Activated T-cell treated with anti-CD3 and anti-CD28 coated beads for 4 hours (primary cell): ENCODE data around the gene PTGR3.

Experiments used
- DNase-seq: peaks from one replicate; pipeline ENCODE4 v3.0.0-alpha.2; 2020

The PTGR3 gene

GRCh38 chr18:75234901-75235300, 26.0 kb upstream of the PTGR3 start:
- no peak for DNase-seq

- DNase-seq, result no peak
These were observed 22.1 kb upstream of the PTGR3 start for GRCh38 chr18:75231053-75231406.

GRCh38 chr18:75230163-75231052, 21.5 kb upstream of the PTGR3 start:
- DNase-seq, result no peak

GRCh38 chr18:75229437-75229836, 20.5 kb upstream of the PTGR3 start:
- no peak for DNase-seq

DNA sequence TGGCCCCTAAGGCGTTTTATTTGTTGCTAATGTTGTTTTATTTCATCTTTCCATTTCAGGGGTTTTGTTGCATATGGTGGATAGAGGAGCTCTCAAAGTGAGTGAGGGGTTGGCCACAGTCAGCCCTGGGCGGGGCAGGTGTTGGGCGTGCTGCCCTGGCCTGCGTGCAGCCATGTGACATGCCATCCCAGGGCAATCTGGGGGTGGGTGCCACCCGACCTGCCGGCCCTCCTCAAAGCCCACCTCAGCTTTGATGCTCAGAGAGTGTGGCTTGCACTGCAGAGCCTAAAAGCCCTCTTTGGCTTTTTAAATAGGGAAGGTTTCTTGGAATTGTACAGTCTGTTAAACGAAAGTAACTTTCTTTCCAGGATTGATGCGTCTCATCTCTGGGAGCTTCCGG, 20.0 kb upstream of the PTGR3 start:
- DNase-seq, result no peak

GRCh38 chr18:75227535-75228296, 18.8 kb upstream of the PTGR3 start:
- DNase-seq, result no peak

DNA sequence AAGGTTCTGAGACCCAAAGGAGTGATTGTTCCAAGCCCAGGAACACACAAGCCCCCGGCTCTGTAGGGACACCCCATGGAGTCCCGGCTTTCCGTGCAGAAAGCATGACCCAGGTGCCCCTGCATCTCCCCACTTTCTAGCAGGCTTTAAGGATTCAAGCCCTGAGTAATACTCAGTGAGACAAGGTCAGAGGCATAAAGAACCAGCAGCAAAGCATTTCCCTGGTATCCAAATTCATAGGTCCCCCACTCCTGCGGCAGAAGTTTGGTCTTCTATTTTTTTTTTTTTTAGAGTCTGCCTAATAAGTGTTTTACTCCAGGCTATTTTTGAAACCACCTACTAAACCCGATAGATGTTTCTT, 18.0 kb upstream of the PTGR3 start:
- DNase-seq, result no peak

DNA sequence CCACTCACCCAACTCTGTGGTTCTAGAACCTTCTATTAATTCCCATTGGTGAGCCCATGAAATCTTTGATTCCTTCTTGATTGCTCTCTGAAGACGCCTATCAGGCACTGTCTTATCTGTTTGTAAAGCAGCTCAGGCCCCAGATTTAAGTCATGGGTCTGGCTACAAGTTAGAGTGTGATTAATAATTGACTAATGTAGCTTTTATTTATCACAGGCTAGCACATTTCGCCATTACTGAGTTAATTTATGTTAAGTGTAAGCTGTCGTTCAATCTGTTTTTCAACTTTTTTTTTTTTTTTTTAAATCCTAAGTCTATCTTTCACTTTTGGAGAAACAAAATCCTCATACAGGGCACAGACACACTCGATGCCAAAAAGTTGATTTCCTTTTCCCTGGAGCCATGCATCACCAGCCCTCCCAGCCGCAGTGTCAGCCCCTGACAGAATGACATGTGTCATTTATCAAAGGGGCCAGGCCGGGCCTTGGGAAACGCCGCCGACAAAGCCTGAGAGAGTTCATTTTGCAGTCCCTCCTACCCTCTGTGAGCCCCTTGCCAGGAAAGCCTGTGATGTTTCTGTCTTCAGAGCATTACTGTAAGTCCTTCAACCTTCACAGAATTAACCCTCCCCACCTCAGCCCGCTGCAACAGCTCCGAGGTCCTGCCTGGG, 17.5 kb upstream of the PTGR3 start:
- no peak for DNase-seq

DNA sequence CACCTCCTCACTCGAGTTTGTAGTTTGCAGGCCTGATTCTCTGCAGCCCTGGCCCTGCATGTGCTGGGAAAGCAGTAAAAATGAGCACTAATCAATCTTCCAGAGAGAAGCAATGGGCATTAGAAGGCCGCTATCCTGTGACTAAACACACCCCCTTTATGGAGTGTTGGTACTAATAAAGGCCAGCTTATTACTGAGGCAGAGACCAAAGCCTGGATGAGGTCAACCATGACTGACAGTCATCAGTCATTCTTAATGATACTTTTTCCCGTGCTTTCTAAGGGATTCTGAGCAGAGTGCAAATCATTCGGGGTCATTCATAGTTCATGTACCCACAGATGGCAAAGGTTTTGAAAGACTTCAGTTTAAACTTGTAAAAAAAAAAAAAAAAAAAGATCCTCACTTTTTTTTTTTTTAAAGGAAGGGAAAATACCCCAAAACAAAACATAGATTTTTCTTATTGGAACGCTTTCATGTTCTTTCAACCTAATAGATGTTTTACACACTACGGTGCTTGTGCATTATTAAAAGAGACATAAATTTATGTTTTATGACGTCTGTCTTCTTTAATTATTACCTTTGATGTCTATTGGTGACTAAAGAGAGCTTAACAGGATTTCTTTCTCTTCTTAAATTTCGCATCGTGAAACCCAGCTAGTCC, 14.9 kb upstream of the PTGR3 start:
- no peak for DNase-seq

DNA sequence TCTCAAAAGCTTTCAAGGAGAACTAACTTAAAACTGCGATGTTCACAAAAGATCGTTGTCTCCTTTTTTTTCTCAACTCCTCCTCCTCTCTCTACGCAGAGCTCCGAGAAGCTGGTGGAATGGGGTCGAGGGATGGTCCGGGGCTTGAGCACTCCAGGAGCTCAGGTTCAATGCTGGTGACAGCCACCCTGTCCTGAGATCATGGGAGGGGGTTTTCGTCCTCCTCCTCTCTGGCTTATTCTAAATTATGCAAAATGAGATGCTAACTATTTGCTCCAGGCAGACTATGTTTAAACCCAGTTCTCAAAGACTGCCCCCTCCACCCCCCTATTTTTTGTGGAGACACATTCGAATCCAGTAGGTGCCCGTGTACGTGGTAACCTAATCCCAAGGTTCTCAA, 13.5 kb upstream of the PTGR3 start:
- DNase-seq, result no peak

- DNase-seq, result no peak
These were observed 13.0 kb upstream of the PTGR3 start for GRCh38 chr18:75221897-75222296.

DNA sequence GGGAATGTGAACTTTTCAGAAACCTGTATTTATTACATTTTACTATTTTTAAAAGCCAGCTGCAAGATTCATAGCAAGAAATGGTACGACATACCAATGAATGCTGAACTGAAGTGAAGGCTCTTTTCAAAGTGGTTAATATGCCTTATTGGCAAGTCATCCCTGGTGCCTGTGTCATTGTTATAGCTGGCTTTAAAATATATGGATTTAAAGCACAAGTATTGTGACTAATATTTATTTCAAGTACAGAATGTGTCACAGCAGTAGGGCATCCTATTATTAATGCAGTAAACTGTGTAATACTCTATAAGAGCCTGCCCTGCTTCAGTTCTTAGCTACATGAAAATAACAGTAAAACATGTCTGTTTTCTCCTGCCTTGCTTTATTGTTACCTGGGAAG, 12.5 kb upstream of the PTGR3 start:
- DNase-seq, result no peak

GRCh38 chr18:75220551-75221355, 11.8 kb upstream of the PTGR3 start:
- no peak for DNase-seq

DNA sequence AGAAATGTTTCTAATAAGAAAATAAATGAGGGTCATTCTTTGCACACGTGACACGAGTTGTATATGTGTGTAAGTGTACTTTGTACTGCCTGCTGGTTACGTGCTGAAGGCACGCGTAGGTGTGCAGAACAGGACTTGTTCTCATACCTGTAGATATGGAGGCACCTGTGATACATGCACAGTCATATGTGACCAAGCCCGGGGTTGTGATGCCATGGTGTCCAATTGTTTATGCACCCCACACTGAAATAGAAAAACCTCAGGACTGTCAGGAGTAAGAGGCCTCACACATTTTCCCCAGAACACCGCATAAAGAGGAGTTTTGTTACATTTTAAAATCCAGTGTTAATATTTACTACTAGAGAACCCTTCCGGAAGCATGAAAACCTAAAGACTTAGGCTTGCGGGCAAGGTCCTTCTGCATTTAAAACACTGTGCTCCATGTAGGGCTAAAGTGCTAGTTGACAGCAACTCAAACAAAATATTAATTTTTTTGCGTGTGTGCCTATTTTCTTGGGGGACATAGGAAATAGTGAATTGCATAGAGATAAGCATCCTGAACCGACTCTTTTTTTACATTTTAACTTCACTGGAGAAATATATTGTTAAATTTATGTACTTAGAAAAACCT, 10.9 kb upstream of the PTGR3 start:
- DNase-seq, result no peak

DNA sequence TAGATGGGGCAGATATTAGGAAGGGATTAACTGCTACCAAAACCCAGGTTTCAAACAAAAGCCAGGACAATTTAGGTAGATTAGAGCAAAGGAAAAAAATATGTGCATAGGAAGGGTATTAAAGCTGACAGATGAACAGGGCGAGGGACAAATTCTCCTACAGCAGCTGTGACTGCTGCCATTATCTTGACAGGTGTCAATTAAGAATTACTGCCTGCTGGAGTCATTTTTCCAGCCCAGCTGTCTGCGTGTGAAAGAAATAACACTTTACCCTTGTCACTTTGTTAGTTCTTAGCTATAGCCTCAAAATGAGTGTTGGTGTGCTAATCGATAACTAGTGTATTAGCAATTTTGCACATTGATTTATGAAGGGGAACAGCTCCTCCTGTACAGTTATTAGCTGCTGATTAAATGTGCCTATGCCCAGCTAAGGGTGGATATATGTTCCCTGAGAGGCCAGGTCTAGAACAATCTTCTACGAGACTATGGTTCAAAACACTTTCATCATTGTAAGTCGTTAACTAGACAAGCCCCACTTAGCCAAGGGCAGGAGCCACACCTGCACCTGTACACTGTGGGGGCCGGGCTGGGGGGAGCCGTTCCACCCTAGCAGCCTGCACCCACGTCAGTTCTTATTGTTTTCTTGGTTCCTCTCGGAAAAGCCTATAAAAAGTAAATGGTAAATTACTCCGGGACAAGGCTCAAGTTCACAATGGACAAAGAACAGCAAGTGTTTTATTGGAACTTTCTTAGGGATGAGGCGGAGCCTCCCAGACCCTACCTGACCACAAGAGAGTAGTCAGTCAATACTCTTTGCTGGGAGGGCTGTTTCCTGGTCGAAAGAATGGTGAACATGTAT, 9.4 kb upstream of the PTGR3 start:
- no peak for DNase-seq

DNA sequence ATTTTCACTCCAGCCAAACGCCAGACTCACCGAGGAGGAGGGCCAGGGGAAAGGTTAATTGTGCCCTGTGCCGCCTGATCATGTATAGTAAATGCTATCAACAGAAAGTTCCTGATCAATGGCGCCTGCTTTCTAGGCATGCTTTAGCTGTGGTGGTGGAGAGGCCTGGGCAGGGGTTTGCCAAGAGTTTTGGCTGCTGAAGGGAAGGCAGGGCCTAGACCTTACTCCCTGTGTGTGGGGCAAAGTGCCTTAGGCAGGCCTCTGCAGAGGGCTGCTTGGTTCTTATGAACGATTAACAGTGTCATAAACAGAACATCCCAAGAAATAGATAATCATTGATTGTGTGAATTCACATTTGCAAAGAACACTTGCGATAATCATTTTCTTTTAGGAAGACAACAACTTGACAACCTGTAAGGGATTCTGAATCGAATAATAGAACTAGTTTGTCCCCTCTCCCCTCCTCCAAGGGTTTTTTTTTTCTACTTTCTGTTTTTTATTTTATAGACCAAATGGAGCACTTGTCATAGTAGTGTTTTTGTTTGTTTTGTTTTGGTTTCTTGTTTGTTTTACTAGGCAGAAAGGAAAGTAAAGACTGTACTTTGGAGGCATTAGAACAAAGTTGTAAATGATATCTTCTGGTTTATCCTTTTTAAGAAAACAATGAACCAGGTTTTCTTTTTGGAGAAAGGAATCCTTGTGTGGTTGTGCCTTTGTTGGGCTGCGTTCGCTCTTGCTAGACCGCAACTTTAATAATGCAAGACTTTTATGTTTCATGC, 8.2 kb upstream of the PTGR3 start:
- DNase-seq, result no peak

GRCh38 chr18:75216212-75216910, 7.4 kb upstream of the PTGR3 start:
- DNase-seq, result no peak

GRCh38 chr18:75215663-75216062, 6.7 kb upstream of the PTGR3 start:
- no peak for DNase-seq

GRCh38 chr18:75214766-75215510, 6.0 kb upstream of the PTGR3 start:
- DNase-seq, result no peak
